ENCODE data around the gene TEX52.

The TEX52 gene

DNA sequence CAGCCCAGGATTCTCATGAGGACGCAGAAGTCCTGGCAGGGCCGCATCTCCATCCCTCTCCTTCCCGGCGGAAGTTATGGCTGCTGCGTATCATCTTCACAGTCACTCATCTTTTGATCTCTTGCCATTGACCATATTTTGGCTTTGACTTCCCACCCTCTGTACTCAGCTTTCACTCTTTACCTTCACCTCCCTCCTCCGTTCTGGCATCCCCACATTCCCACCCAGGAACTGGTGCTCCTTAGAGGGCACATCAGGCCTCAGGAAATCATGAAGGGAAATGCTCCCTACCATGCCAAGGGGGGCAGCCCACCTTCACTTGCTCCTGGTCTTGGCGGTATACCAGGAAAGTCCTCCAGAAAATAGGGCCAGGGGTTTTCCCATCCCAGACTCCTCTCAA, 1.3 kb downstream of the TEX52 start:
- no peaks in the 10 kb centered on the region for H3K79me2 ChIP-seq (ENCODE audit: low read length)
- H3K4me1 ChIP-seq (ENCODE audit: low read length), result no peaks in the 10 kb centered on the region
- no peaks in the 10 kb centered on the region for H3K9me2 ChIP-seq (replicated peaks; ENCODE audit: insufficient read depth, low read length)
- no peak overlapping the region for H3K4me2 ChIP-seq (ENCODE audit: low read depth, low read length)
- no peak for DNase-seq
- no peak overlapping the region for H3K9ac ChIP-seq (ENCODE audit: low read length)
- TF ChIP-seq EZH2phosphoT487 (IDR thresholded peaks at IDR 0.05; ENCODE audit: low read length), result no peak
- TF ChIP-seq, protein P1, sequence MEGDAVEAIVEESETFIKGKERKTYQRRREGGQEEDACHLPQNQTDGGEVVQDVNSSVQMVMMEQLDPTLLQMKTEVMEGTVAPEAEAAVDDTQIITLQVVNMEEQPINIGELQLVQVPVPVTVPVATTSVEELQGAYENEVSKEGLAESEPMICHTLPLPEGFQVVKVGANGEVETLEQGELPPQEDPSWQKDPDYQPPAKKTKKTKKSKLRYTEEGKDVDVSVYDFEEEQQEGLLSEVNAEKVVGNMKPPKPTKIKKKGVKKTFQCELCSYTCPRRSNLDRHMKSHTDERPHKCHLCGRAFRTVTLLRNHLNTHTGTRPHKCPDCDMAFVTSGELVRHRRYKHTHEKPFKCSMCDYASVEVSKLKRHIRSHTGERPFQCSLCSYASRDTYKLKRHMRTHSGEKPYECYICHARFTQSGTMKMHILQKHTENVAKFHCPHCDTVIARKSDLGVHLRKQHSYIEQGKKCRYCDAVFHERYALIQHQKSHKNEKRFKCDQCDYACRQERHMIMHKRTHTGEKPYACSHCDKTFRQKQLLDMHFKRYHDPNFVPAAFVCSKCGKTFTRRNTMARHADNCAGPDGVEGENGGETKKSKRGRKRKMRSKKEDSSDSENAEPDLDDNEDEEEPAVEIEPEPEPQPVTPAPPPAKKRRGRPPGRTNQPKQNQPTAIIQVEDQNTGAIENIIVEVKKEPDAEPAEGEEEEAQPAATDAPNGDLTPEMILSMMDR (IDR thresholded peaks at IDR 0.05; ENCODE audit: low read length), result no peak
- no peak for TF ChIP-seq EZH2 (optimal IDR thresholded peaks at IDR 0.05; ENCODE audit: low read depth, low read length)
- no peaks in the 10 kb centered on the region for H3K36me3 ChIP-seq (replicated peaks; ENCODE audit: insufficient read depth, low read length)
- H3K27me3 ChIP-seq (replicated peaks; ENCODE audit: insufficient read depth, low read length), result no peaks in the 10 kb centered on the region
- no peak overlapping the region for H3K27ac ChIP-seq (ENCODE audit: low read length)
- no peaks in the 10 kb centered on the region for H3K9me3 ChIP-seq (replicated peaks; ENCODE audit: insufficient read depth, low read length)
- H2AFZ ChIP-seq (ENCODE audit: low read length), result no peak overlapping the region
- no peak overlapping the region for H3K4me3 ChIP-seq (ENCODE audit: low read length)
- H3F3A ChIP-seq (ENCODE audit: insufficient read depth, low read length), result peaks cover 3% of the 10 kb centered on the region; the same call in 1 of the 2 replicates
- H4K20me1 ChIP-seq (ENCODE audit: insufficient read depth, low read length), result no peaks in the 10 kb centered on the region

DNA sequence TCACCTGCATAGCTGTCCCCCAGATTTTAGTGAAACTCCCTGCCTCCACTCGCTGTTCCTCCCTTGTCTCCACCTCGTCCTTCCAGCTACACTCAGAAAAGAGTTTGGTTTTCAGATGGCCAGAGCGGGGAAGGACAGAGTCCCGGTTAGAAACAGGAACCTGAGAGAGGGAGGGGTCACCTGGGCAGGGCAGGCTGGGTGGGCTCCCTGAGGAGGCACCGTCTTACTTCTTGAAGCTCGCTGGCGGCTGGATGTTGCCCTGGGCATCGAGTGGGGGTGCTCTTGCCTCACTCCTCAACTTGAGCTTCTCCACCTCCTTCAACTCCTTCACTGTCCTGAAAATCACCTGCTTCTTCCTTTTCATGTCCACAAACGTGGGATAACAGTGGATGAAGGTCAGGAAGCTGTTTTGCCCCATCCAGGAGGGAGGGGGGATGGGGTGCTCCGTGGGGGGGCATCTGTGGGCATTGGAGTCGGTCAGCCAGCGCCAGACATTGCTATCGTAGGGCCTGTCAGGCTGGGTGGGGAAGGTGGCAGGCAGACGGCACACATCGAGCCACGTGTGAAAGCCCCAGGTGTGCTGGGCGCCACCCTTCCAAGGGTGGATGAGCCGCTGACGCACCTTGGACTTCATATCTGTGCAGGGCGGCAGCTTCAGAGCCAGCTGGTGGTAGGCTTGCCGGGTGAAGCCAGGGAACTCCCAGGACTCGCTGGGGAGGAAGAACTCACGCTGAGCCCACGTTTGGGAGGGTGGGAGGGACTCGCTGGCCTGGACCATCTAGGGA, 2.0 kb downstream of the TEX52 start:
- DNase-seq, result no peak
- H3K9ac ChIP-seq (ENCODE audit: low read length), result no peak overlapping the region
- H4K20me1 ChIP-seq (ENCODE audit: insufficient read depth, low read length), result no peaks in the 10 kb centered on the region
- H3K27me3 ChIP-seq (replicated peaks; ENCODE audit: insufficient read depth, low read length), result no peaks in the 10 kb centered on the region
- H3K9me3 ChIP-seq (replicated peaks; ENCODE audit: insufficient read depth, low read length), result no peaks in the 10 kb centered on the region
- no peaks in the 10 kb centered on the region for H3K79me2 ChIP-seq (ENCODE audit: low read length)
- no peaks in the 10 kb centered on the region for H3K4me1 ChIP-seq (ENCODE audit: low read length)
- H3K36me3 ChIP-seq (replicated peaks; ENCODE audit: insufficient read depth, low read length), result no peaks in the 10 kb centered on the region
- no peaks in the 10 kb centered on the region for H3K9me2 ChIP-seq (replicated peaks; ENCODE audit: insufficient read depth, low read length)
- no peak for TF ChIP-seq EZH2 (optimal IDR thresholded peaks at IDR 0.05; ENCODE audit: low read depth, low read length)
- peaks cover 3% of the 10 kb centered on the region; the same call in 1 of the 2 replicates for H3F3A ChIP-seq (ENCODE audit: insufficient read depth, low read length)
- no peak overlapping the region for H3K4me2 ChIP-seq (ENCODE audit: low read depth, low read length)
- H3K27ac ChIP-seq (ENCODE audit: low read length), result no peak overlapping the region
- no peak overlapping the region for H2AFZ ChIP-seq (ENCODE audit: low read length)
- no peak overlapping the region for H3K4me3 ChIP-seq (ENCODE audit: low read length)

DNA sequence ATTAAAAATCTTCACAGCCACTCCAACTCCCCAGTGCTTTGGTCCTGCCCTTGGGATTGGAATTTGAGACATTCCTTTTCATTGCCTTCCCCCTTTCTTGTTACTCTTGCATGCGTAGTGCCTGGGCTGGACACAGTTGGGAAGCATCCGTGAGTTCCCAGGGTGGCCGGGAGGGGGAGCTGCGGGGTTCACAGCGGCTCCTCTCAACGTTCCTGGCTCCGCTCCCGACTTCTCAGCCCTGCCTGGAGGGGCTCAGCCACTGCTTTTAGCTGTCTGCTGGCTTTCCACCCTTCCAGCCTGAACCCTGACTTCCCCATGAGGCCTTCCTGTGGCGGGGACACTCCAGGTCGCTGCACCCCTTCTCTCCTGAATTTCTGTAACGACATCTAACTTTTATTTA, 3.2 kb downstream of the TEX52 start:
- DNase-seq, result no peak
- Histone ChIP-seq H3K4me1 (ENCODE audit: low read length) (no peaks in the 10 kb centered on the region), H3K27ac (ENCODE audit: low read length) (no peak overlapping the region), H4K20me1 (ENCODE audit: insufficient read depth, low read length) (no peaks in the 10 kb centered on the region), H3K4me3 (ENCODE audit: low read length) (no peak overlapping the region), H3K79me2 (ENCODE audit: low read length) (no peaks in the 10 kb centered on the region), H3F3A (ENCODE audit: insufficient read depth, low read length) (peaks cover 3% of the 10 kb centered on the region; the same call in 1 of the 2 replicates), H3K36me3 (replicated peaks; ENCODE audit: insufficient read depth, low read length) (no peaks in the 10 kb centered on the region), H3K4me2 (ENCODE audit: low read depth, low read length) (no peak overlapping the region), H3K9ac (ENCODE audit: low read length) (no peak overlapping the region), H3K9me3 (replicated peaks; ENCODE audit: insufficient read depth, low read length) (no peaks in the 10 kb centered on the region), H3K9me2 (replicated peaks; ENCODE audit: insufficient read depth, low read length) (no peaks in the 10 kb centered on the region), H2AFZ (ENCODE audit: low read length) (no peak overlapping the region), H3K27me3 (replicated peaks; ENCODE audit: insufficient read depth, low read length) (no peaks in the 10 kb centered on the region)
- TF ChIP-seq EZH2phosphoT487 (IDR thresholded peaks at IDR 0.05; ENCODE audit: low read length), result no peak
- TF ChIP-seq, protein P1 (IDR thresholded peaks at IDR 0.05; ENCODE audit: low read length), result peak; percentile 38

DNA sequence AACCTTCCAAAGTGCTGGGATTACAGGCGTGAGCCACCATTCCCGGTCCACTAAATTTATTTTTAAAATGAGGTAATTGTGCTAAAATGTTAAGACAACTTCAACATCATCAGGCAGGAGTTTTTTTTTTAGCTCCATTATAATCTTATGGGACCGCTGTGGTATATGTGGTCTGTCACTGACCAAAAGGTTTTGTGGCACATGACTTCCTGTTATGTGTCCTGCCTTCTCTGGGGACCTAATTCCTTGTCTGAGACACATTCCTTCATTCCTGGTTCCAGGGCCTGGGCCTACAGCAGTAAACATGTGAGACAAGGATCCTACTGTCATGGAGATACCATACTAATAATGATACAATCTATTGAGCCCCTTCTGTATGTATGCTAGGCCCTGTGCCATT, 4.9 kb downstream of the TEX52 start:
- no peaks in the 10 kb centered on the region for H3K79me2 ChIP-seq (ENCODE audit: low read length)
- H3K9ac ChIP-seq (ENCODE audit: low read length), result no peak overlapping the region
- no peak overlapping the region for H2AFZ ChIP-seq (ENCODE audit: low read length)
- H3K36me3 ChIP-seq (replicated peaks; ENCODE audit: insufficient read depth, low read length), result no peaks in the 10 kb centered on the region
- no peaks in the 10 kb centered on the region for H3F3A ChIP-seq (ENCODE audit: insufficient read depth, low read length)
- TF ChIP-seq EZH2 (optimal IDR thresholded peaks at IDR 0.05; ENCODE audit: low read depth, low read length), result no peak
- TF ChIP-seq, protein P1 (IDR thresholded peaks at IDR 0.05; ENCODE audit: low read length), result no peak
- no peak for TF ChIP-seq EZH2phosphoT487 (IDR thresholded peaks at IDR 0.05; ENCODE audit: low read length)
- no peaks in the 10 kb centered on the region for H3K9me3 ChIP-seq (replicated peaks; ENCODE audit: insufficient read depth, low read length)
- H3K4me2 ChIP-seq (ENCODE audit: low read depth, low read length), result no peak overlapping the region
- no peak for DNase-seq
- H3K27ac ChIP-seq (ENCODE audit: low read length), result no peak overlapping the region
- H3K27me3 ChIP-seq (replicated peaks; ENCODE audit: insufficient read depth, low read length), result no peaks in the 10 kb centered on the region
- no peaks in the 10 kb centered on the region for H3K9me2 ChIP-seq (replicated peaks; ENCODE audit: insufficient read depth, low read length)
- no peak overlapping the region for H3K4me3 ChIP-seq (ENCODE audit: low read length)
- H4K20me1 ChIP-seq (ENCODE audit: insufficient read depth, low read length), result no peaks in the 10 kb centered on the region
- H3K4me1 ChIP-seq (ENCODE audit: low read length), result no peaks in the 10 kb centered on the region
